NCI-H748 (cell line): ENCODE results near the gene MYO18A.

ENCODE experiments used
- DNase-seq: peaks from one replicate; lab custom pipeline; 2025; ENCODE audit not compliant: unreplicated experiment; lab: John Stamatoyannopoulos, UW

The MYO18A gene

GRCh38 chr17:29166507-29166887 lies 13.7 kb downstream of the MYO18A start:
- DNase-seq, result no peak

- no peak for DNase-seq
Measured at GRCh38 chr17:29165800-29166506, 14.2 kb downstream of the MYO18A start.

- DNase-seq, result no peak
Measured at GRCh38 chr17:29165261-29165660, 14.9 kb downstream of the MYO18A start.

GRCh38 chr17:29163563-29163962 lies 16.6 kb downstream of the MYO18A start:
- DNase-seq, result no peak

DNA sequence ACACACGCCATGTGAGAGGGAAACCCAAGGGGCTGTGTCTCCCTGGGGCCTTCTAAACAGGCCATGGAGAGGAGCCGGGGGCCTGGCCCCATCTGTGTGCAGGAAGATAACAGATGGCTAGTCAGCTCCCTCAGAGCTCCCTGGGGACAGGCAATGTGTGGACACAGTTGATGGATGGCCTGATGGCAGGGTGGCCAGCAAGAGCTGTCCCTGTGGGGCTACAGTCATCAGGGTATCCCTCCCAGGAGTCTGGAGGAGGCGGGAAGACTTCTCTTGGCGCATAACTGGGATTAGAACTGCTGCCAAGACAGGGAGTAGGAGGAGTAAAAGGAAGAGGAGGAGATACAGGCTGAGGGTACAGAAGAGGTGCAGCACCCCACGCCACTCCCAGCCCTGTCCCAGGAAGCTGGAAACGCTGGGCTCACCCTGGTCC lies 17.3 kb downstream of the MYO18A start:
- DNase-seq, result no peak

DNA sequence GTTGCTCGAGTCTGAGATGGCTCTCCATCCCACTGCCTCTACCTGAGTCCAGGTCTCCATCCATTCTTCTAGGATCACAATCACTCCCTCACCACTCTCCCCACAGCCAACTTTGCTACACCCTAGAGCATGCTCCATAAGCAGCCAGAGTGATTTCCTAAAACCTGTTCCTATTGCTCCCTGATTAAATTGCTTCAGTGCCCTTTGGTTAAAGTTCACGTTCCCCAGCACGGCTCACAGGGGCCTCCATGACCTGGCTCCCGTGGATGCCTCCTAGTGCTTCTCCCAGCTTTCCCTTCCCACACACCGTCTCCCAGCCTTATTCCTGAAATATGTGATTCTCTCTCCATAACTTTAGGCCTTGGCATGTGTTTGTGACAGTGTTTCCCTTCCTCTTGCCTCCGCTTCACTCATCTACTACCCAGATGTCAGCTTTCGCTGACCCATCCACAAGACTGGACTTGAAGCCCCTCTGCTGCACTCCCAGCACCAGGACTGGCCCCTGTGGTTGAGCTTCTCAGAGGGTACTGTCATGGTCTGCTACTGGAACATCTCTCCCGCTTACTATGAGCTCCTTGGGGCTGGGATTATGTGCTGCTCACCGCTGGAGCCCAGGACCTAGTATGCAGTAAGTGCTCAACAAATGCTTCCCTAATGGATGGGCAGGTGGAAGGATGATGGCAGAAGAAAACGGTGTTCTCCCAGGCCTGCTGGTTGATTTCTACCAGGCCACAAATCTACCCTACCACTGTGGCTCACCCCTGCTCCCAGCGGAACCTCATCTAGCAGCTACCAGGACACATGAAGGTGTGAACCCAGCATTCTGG lies 17.9 kb downstream of the MYO18A start:
- no peak for DNase-seq

- DNase-seq, result no peak
Measured at GRCh38 chr17:29160253-29160652, 19.9 kb downstream of the MYO18A start.

GRCh38 chr17:29159306-29159860 lies 20.8 kb downstream of the MYO18A start:
- no peak for DNase-seq

DNA sequence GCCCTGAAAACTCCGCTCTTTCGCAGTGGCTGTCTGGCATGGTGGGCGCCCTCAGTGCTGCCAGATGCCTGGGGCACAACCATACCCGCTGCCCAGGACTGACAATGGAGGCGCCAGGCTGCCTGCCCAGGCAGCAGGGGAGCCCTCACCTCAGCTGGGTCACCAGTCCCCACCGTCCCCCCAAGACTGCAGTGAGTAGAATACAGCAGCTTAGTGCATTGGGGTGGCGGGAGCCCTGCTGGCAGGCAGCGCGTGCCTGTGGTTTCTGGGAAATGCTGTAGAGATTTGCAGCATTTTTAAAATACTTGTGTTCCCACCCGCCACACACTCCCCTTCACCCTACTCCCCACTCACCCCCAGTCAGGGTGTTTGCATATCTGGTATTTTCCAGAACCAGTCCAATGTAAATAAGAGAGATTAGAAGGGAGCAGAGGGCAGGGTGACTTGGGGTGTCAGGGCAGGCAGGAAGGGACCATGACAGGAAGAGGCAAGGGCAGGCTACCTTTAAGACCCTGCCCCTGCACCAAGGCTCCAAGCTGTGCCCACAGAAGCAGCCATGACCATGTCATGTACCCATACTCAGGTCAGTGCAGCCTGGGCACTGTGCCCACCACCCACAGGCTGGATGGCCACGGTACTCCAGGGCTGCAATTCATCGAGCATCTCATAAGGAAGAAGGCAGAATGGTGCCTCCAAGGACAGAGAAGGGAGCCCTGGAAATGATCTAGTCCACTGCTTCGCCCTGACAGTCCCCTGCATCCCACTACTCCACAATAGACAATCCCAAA lies 21.5 kb downstream of the MYO18A start:
- DNase-seq, result no peak

DNA sequence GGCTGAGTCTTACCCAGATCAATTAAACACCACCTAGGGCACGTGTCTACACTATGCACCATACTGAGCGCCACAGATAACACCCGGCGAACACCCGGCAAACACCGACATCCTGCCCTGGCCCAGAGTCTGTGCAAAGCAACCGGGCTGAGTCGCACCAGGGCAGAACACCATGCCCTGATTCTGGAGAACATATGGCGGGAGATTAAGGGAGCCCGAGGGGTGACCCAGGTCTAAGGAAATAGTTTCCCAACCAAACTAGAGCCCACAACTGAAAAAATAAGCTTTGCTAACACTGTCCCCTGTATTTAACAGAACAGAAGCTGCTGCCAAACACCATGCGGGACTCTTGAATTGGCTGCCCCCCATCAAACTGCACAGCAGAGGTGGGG lies 22.1 kb downstream of the MYO18A start:
- DNase-seq, result no peak

DNA sequence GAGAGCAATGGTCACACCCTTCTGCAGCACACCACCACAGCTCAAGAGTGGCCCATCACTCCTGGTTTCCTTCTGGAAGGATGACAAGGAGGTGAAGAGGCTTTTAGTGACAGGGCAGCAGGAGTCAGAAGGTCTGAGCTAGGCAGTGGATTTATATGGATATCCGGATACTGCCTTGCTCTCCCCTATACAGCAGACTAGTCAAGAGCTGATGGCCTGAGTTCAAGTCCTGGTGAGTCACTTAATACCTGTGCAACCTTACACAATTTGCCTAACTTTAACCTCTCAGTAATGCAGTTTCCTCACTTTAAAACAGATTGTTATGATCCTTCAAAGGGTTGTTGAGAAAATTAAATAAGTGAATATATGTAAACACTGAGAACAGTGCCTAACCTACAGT lies 22.9 kb downstream of the MYO18A start:
- no peak for DNase-seq

GRCh38 chr17:29156781-29157180 lies 23.4 kb downstream of the MYO18A start:
- DNase-seq, result no peak

- DNase-seq, result no peak
Measured at GRCh38 chr17:29155966-29156338, 24.2 kb downstream of the MYO18A start.

GRCh38 chr17:29155227-29155965 lies 24.8 kb downstream of the MYO18A start:
- DNase-seq, result no peak

DNA sequence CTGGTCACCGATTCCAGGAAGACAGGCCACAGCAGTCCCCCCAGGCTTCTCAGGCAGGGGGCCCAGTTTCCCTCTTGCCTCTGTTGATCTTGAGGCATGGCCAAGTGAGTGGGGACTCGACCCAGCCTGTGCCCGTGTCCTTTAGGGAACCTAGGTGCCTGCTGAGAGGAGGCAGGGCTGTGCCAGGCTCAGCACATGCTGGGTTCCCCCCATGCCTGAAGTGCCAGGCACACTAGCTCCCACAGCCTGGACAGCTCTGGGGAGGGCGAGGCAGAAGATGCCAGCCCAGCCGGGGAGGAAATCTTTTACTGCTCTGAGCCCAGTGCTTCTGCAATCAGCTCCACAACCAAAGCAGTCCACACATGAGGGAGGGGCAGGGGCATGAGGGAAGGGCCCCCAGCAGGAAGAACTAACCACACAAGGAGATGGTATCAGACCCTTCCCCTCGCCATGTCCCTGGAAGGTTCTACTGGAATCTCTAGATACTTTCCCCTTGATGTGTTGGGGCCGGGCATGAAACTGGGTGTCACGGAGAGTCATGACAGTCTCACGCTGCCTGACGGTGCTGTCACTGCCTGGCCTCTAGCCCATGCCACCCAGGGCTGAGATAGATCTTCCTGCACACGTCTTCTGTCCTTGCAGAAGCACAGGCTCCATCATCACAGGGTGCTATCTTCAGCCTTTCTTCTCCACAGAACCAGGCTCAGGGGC lies 25.5 kb downstream of the MYO18A start:
- no peak for DNase-seq

DNA sequence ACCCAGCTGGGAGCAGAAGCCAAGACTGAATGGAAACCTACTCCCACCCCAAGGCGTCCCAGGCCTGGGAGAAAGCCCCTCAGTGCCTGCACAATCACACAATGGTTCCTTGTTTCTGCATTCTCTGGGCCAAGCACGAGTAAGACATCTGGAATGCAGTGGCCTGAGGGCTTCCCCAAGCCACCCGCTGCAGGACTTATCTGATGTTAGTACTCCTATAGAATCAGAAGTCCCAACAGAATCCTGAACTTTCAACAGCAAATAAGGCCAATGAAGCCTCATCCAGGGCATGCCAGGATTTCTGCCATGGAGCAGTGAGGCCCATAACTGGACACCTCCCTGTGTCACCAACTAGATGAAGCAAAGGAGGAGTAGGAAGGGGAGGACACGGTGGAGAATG lies 28.6 kb downstream of the MYO18A start:
- no peak for DNase-seq

DNA sequence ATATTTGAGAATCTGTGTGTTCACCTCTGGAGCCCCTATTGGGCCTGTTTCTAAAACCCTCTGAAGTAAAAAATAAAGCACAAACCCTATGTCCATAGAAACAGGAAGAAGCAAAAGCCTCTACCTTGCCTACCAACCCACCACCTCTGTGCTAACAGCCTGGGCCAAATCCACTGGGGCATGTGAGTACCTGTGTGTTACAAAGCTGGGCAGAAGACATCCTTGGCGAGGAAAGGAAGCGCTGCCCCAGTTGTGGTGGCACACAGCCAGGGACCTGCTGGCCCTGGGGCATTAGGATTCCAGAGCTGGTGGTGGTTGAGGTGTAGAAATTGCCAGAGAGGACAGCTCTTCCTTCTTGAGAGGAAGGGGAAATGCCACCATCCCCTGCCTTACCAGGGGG lies 30.0 kb downstream of the MYO18A start:
- no peak for DNase-seq

GRCh38 chr17:29149431-29150064 lies 30.6 kb downstream of the MYO18A start:
- DNase-seq, result peak; percentile 36

DNA sequence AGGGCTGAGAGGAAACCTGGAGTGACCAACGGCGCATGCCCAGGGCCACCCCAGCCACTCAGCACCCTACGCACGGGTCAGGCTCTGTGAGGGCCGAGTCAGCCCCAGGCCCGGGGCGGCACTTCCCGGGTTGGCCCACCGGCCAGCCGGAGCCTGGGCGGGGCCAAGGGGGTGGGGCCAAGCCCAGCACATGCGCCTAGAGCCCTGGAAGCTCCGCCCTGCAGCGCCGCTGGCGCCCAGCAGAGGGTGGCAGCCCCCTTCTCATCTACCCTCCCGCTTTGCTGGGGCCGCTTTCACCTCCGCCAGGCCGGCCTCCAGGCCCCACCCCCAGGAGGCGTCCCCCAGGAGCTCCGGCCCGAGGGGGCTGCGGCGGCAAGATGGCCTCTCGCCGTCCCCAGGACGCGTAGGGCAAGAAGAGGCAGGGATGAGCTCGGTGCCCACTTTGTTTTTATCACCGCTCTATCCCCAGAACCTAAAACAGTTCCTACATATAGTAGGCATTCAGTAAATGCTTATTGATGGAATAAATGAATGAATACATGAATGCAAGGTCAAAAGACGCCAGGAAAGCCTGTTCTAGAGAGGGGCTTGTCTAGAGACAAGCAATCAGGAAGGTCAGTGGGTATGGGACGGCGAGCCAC lies 31.3 kb downstream of the MYO18A start:
- peak; percentile 98 for DNase-seq
